Panc1 (cell line): ENCODE results near the gene GPC6.

ENCODE experiments used
- POLR2AphosphoS5 ChIP-seq: IDR thresholded peaks from 2 replicates; pipeline ENCODE4 v1.6.1; 2012; ENCODE audit warnings: mild to moderate bottlenecking, low read depth, low read length, moderate library complexity
- TCF7L2 ChIP-seq: IDR thresholded peaks from 2 replicates; pipeline ENCODE4 v1.6.1; 2011; ENCODE audit warnings: mild to moderate bottlenecking, low read depth, low read length, inconsistent platforms
- TF ChIP-seq, protein P1 (sequence below): fragments of 450-650 bp; IDR thresholded peaks from 2 replicates; pipeline ENCODE4 v1.5.1; 2017; ENCODE audit warnings: mild to moderate bottlenecking

- TF ChIP-seq, protein P1, sequence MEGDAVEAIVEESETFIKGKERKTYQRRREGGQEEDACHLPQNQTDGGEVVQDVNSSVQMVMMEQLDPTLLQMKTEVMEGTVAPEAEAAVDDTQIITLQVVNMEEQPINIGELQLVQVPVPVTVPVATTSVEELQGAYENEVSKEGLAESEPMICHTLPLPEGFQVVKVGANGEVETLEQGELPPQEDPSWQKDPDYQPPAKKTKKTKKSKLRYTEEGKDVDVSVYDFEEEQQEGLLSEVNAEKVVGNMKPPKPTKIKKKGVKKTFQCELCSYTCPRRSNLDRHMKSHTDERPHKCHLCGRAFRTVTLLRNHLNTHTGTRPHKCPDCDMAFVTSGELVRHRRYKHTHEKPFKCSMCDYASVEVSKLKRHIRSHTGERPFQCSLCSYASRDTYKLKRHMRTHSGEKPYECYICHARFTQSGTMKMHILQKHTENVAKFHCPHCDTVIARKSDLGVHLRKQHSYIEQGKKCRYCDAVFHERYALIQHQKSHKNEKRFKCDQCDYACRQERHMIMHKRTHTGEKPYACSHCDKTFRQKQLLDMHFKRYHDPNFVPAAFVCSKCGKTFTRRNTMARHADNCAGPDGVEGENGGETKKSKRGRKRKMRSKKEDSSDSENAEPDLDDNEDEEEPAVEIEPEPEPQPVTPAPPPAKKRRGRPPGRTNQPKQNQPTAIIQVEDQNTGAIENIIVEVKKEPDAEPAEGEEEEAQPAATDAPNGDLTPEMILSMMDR, result no peak
- TF ChIP-seq POLR2AphosphoS5, result no peak
- TF ChIP-seq TCF7L2, result no peak
Measured at GRCh38 chr13:94031609-94032008, 805.0 kb downstream of the GPC6 start.
